ENCODE results near the gene ENTHD1. TPM values are rescaled to one million over a fixed set of nuclear protein-coding genes. Genes with fewer than 3 reads are reported as not detected.

Gene ENTHD1
- total RNA-seq, 2 donors from 2014 or later, result not detected

GRCh38 chr22:39910876-39911613 is 17.5 kb upstream of the ENTHD1 start:
- Histone ChIP-seq H3K9me3 (ENCODE audit: control insufficient read depth, low read length) (no peaks in the 10 kb centered on the region), H3K36me3 (ENCODE audit: control insufficient read depth, insufficient read depth, low read length) (no peaks in the 10 kb centered on the region), H3K4me3 (ENCODE audit: low read length) (no peak overlapping the region), H3K27ac (ENCODE audit: low read depth, low read length) (no peak overlapping the region), H3K4me1 (ENCODE audit: control insufficient read depth, insufficient read depth, low read length) (peaks cover 5% of the 10 kb centered on the region), H3K27me3 (ENCODE audit: control insufficient read depth, insufficient read depth, low read length, poor library complexity, severe bottlenecking) (peaks cover 3% of the 10 kb centered on the region), H3K9ac (ENCODE audit: extremely low read depth, low read length, poor library complexity, severe bottlenecking) (no peak overlapping the region)
- H3K4me3 Mint-ChIP-seq, result no peak overlapping the region
- no peak overlapping the region for H3K27ac Mint-ChIP-seq
- no peak for TF ChIP-seq CTCF (conservative IDR thresholded peaks at IDR 0.05)
- DNase-seq, result no peak
- H3K9me3 Mint-ChIP-seq, result no peaks in the 10 kb centered on the region
- H3K4me1 Mint-ChIP-seq, result peaks cover 6% of the 10 kb centered on the region
- H3K36me3 Mint-ChIP-seq (ENCODE audit: low read depth), result no peaks in the 10 kb centered on the region
- 95 to 97% methylated on average over 8 to 9 of the region's 9 CpGs for WGBS, 2 experiments (ENCODE audit: insufficient coverage in 1 of 2, insufficient read length in 1 of 2)
- H3K27me3 Mint-ChIP-seq (ENCODE audit: insufficient read depth), result peaks cover 4% of the 10 kb centered on the region

- H3K4me1 Mint-ChIP-seq, result peaks cover under 1% of the 10 kb centered on the region
- no peaks in the 10 kb centered on the region for H3K9me3 Mint-ChIP-seq
Measured at GRCh38 chr22:39908737-39909136, 15.2 kb upstream of the ENTHD1 start.

GRCh38 chr22:39908136-39908535 is 14.6 kb upstream of the ENTHD1 start:
- Histone ChIP-seq H3K27me3 (ENCODE audit: control insufficient read depth, insufficient read depth, low read length, poor library complexity, severe bottlenecking) (no peaks in the 10 kb centered on the region), H3K4me1 (ENCODE audit: control insufficient read depth, insufficient read depth, low read length) (no peaks in the 10 kb centered on the region), H3K27ac (ENCODE audit: low read depth, low read length) (no peak overlapping the region), H3K9ac (ENCODE audit: extremely low read depth, low read length, poor library complexity, severe bottlenecking) (no peak overlapping the region), H3K9me3 (ENCODE audit: control insufficient read depth, low read length) (no peaks in the 10 kb centered on the region), H3K4me3 (ENCODE audit: low read length) (no peak overlapping the region), H3K36me3 (ENCODE audit: control insufficient read depth, insufficient read depth, low read length) (no peaks in the 10 kb centered on the region)
- 86 to 87% methylated on average over 1 to 2 of the region's 2 CpGs for WGBS, 2 experiments (ENCODE audit: insufficient coverage in 1 of 2, insufficient read length in 1 of 2)
- DNase-seq, result no peak
- Mint-ChIP-seq H3K36me3 (ENCODE audit: low read depth) (no peaks in the 10 kb centered on the region), H3K4me1 (no peaks in the 10 kb centered on the region), H3K27ac (no peak overlapping the region), H3K27me3 (ENCODE audit: insufficient read depth) (peaks cover 2% of the 10 kb centered on the region), H3K9me3 (no peaks in the 10 kb centered on the region), H3K4me3 (no peak overlapping the region)
- no peak for TF ChIP-seq CTCF (conservative IDR thresholded peaks at IDR 0.05)

More at GRCh38 chr22:39908737-39909136, 15.2 kb upstream of the ENTHD1 start:
- no peak overlapping the region for H3K27ac ChIP-seq (ENCODE audit: low read depth, low read length)
- no peaks in the 10 kb centered on the region for H3K36me3 ChIP-seq (ENCODE audit: control insufficient read depth, insufficient read depth, low read length)
- no peaks in the 10 kb centered on the region for H3K4me1 ChIP-seq (ENCODE audit: control insufficient read depth, insufficient read depth, low read length)
- H3K36me3 Mint-ChIP-seq (ENCODE audit: low read depth), result no peaks in the 10 kb centered on the region
- no peak for DNase-seq
- no peak overlapping the region for H3K9ac ChIP-seq (ENCODE audit: extremely low read depth, low read length, poor library complexity, severe bottlenecking)
- H3K4me3 Mint-ChIP-seq, result no peak overlapping the region
- H3K27ac Mint-ChIP-seq, result no peak overlapping the region
- no peak overlapping the region for H3K4me3 ChIP-seq (ENCODE audit: low read length)
- H3K27me3 Mint-ChIP-seq (ENCODE audit: insufficient read depth), result peaks cover 2% of the 10 kb centered on the region
- H3K27me3 ChIP-seq (ENCODE audit: control insufficient read depth, insufficient read depth, low read length, poor library complexity, severe bottlenecking), result no peaks in the 10 kb centered on the region
- no peaks in the 10 kb centered on the region for H3K9me3 ChIP-seq (ENCODE audit: control insufficient read depth, low read length)
- 88 to 92% methylated on average over 5 of the region's 5 CpGs for WGBS, 2 experiments (ENCODE audit: insufficient coverage in 1 of 2, insufficient read length in 1 of 2)
- no peak for TF ChIP-seq CTCF (conservative IDR thresholded peaks at IDR 0.05)
